SK-N-SH treated with all-trans-retinoic acid at 6 μM for 48 hours (cell line): ENCODE measurements around the gene NPTXR.

ENCODE experiments used
- ARNTL ChIP-seq: fragments of 450-650 bp; formaldehyde crosslinking; IDR thresholded peaks from 2 replicates; pipeline ENCODE4 v1.5.0; 2020; ENCODE audit warnings: low read depth, mild to moderate bottlenecking, moderate library complexity, borderline replicate concordance
- CSRNP3 ChIP-seq: fragments of 250-450 bp; sonication (Bioruptor Pico); IDR thresholded peaks from 2 replicates; pipeline ENCODE4 v1.5.1; 2021; ENCODE audit warnings: mild to moderate bottlenecking, moderate library complexity
- ESRRG ChIP-seq: fragments of 250-450 bp; sonication (Bioruptor Pico); IDR thresholded peaks from 2 replicates; pipeline ENCODE4 v1.6.1; 2021; ENCODE audit warnings: mild to moderate bottlenecking
- GLIS3 ChIP-seq: fragments of 250-450 bp; sonication (Bioruptor Pico); IDR thresholded peaks from 2 replicates; pipeline ENCODE4 v1.5.0; 2020; ENCODE audit warnings: mild to moderate bottlenecking, moderate library complexity
- ISL1 ChIP-seq: fragments of 250-450 bp; sonication (Bioruptor Pico); IDR thresholded peaks from 2 replicates; pipeline ENCODE4 v2.1.2; 2022; ENCODE audit warnings: mild to moderate bottlenecking, moderate library complexity
- PATZ1 ChIP-seq: fragments of 250-450 bp; sonication (Bioruptor Pico); IDR thresholded peaks from 2 replicates; pipeline ENCODE4 v1.8.0; 2020; ENCODE audit warnings: mild to moderate bottlenecking, moderate library complexity, borderline replicate concordance
- POU6F1 ChIP-seq: fragments of 250-450 bp; sonication (Bioruptor Pico); IDR thresholded peaks from 2 replicates; pipeline ENCODE4 v1.8.0; 2021; ENCODE audit warnings: low read depth, mild to moderate bottlenecking, moderate library complexity, borderline replicate concordance
- RARB ChIP-seq: fragments of 250-450 bp; sonication (Bioruptor Pico); IDR thresholded peaks from 2 replicates; pipeline ENCODE4 v1.8.0; 2021; ENCODE audit warnings: mild to moderate bottlenecking, moderate library complexity
- TOX ChIP-seq: fragments of 250-450 bp; sonication (Bioruptor Pico); IDR thresholded peaks from 2 replicates; pipeline ENCODE4 v1.8.0; 2021; ENCODE audit warnings: mild to moderate bottlenecking, moderate library complexity, borderline replicate concordance
- TSHZ2 ChIP-seq: fragments of 250-450 bp; sonication (Bioruptor Pico); IDR thresholded peaks from 2 replicates; pipeline ENCODE4 v1.5.0; 2020; ENCODE audit warnings: mild to moderate bottlenecking, moderate library complexity
- ZFP30 ChIP-seq: fragments of 450-650 bp; formaldehyde crosslinking; IDR thresholded peaks from 2 replicates; pipeline ENCODE4 v1.5.0; 2022; ENCODE audit warnings: mild to moderate bottlenecking, moderate library complexity
- ZNF8 ChIP-seq: fragments of 450-650 bp; formaldehyde crosslinking; IDR thresholded peaks from 2 replicates; pipeline ENCODE4 v1.5.0; 2020; ENCODE audit warnings: mild to moderate bottlenecking, moderate library complexity

GRCh38 chr22:38834215-38834953 is 9.4 kb downstream of the NPTXR start:
- TF ChIP-seq PATZ1 (CRISPR knock-in tag) (no peak), ZFP30 (no peak), RARB (no peak), ISL1 (no peak), TOX (CRISPR knock-in tag) (no peak), ESRRG (CRISPR knock-in tag) (no peak), ARNTL (CRISPR knock-in tag) (no peak), GLIS3 (CRISPR knock-in tag) (no peak), POU6F1 (CRISPR knock-in tag) (no peak), TSHZ2 (no peak), ZNF8 (CRISPR knock-in tag) (no peak), CSRNP3 (CRISPR knock-in tag) (no peak)
